Measurements from ENCODE around the gene GEMIN7. TPM values are rescaled to one million over a fixed set of nuclear protein-coding genes. Genes with fewer than 3 reads are reported as not detected.

GEMIN7 gene
- polyA plus RNA-seq, 1 donor from 2014 or later: 26.5 TPM

DNA sequence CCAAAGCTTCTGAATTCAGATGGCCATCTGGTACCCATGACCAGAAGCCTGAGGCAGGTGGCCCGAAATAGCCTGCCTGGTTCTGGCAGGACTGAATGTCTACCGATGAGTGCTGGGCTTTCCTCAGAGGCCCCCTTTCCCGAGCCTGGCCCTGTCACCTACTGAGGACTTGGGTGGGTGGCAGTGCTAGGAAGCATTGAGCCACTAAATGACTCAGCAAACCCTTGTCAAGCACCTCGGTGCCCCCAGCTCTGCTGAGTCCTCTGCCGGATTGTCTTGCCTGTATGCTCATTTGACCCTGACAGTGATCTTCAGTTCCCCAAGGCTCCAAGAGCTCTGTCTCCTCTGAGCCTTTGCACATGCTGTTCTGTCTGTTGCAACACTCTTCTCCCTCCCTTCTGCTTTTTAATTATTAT, 31.8 kb downstream of the GEMIN7 start:
- Histone ChIP-seq H3K27me3 (ENCODE audit: insufficient read depth, low read depth, low read length) (no peaks in the 10 kb centered on the region), H3K4me2 (ENCODE audit: low read length) (no peak overlapping the region), H3F3A (ENCODE audit: insufficient read depth, low read length, poor library complexity, severe bottlenecking) (no peaks in the 10 kb centered on the region), H3K79me2 (replicated peaks; ENCODE audit: insufficient read depth, low read length) (peaks cover 38% of the 10 kb centered on the region), H3K9me3 (ENCODE audit: low read length) (no peaks in the 10 kb centered on the region), H2AFZ (ENCODE audit: low read depth, low read length) (no peak overlapping the region), H3K9ac (ENCODE audit: low read length) (no peak overlapping the region), H3K36me3 (ENCODE audit: insufficient read depth, low read length) (no peaks in the 10 kb centered on the region), H3K4me3 (ENCODE audit: low read length) (no peak overlapping the region), H3K9me2 (ENCODE audit: insufficient read depth, low read length) (no peaks in the 10 kb centered on the region), H3K27ac (ENCODE audit: low read length) (no peak overlapping the region), H4K20me1 (ENCODE audit: insufficient read depth) (no peaks in the 10 kb centered on the region)
- TF ChIP-seq SMC3 (conservative IDR thresholded peaks at IDR 0.05; ENCODE audit: poor library complexity) (no peak), CTCF (IDR thresholded peaks at IDR 0.05; ENCODE audit: poor library complexity, severe bottlenecking) (no peak), RAD21 (conservative IDR thresholded peaks at IDR 0.05) (no peak), POLR2AphosphoS5 (IDR thresholded peaks at IDR 0.05) (no peak)

GRCh38 chr19:45112111-45112827, 33.2 kb downstream of the GEMIN7 start:
- Histone ChIP-seq H3K36me3 (ENCODE audit: insufficient read depth, low read length) (no peaks in the 10 kb centered on the region), H3F3A (ENCODE audit: insufficient read depth, low read length, poor library complexity, severe bottlenecking) (no peaks in the 10 kb centered on the region), H3K9me2 (ENCODE audit: insufficient read depth, low read length) (no peaks in the 10 kb centered on the region), H3K27me3 (ENCODE audit: insufficient read depth, low read depth, low read length) (no peaks in the 10 kb centered on the region), H3K9ac (ENCODE audit: low read length) (no peak overlapping the region), H3K79me2 (replicated peaks; ENCODE audit: insufficient read depth, low read length) (peaks cover 35% of the 10 kb centered on the region), H3K4me3 (ENCODE audit: low read length) (no peak overlapping the region), H3K4me2 (ENCODE audit: low read length) (no peak overlapping the region), H4K20me1 (ENCODE audit: insufficient read depth) (no peaks in the 10 kb centered on the region), H3K9me3 (ENCODE audit: low read length) (no peaks in the 10 kb centered on the region), H2AFZ (ENCODE audit: low read depth, low read length) (no peak overlapping the region), H3K27ac (ENCODE audit: low read length) (no peak overlapping the region)
- TF ChIP-seq MXI1 (conservative IDR thresholded peaks at IDR 0.05; ENCODE audit: poor library complexity, severe bottlenecking) (no peak), CTCF (IDR thresholded peaks at IDR 0.05; ENCODE audit: poor library complexity, severe bottlenecking) (no peak), TAF1 (IDR thresholded peaks at IDR 0.05; ENCODE audit: low read depth) (no peak), SMC3 (conservative IDR thresholded peaks at IDR 0.05; ENCODE audit: poor library complexity) (no peak), EP300 (conservative IDR thresholded peaks at IDR 0.05; ENCODE audit: poor library complexity, severe bottlenecking) (no peak), RAD21 (conservative IDR thresholded peaks at IDR 0.05) (no peak), EZH2 (IDR thresholded peaks at IDR 0.05; ENCODE audit: borderline replicate concordance, insufficient read depth, low read length, poor library complexity, severe bottlenecking) (no peak), POLR2AphosphoS5 (IDR thresholded peaks at IDR 0.05) (no peak)
- TF ChIP-seq, protein P1, sequence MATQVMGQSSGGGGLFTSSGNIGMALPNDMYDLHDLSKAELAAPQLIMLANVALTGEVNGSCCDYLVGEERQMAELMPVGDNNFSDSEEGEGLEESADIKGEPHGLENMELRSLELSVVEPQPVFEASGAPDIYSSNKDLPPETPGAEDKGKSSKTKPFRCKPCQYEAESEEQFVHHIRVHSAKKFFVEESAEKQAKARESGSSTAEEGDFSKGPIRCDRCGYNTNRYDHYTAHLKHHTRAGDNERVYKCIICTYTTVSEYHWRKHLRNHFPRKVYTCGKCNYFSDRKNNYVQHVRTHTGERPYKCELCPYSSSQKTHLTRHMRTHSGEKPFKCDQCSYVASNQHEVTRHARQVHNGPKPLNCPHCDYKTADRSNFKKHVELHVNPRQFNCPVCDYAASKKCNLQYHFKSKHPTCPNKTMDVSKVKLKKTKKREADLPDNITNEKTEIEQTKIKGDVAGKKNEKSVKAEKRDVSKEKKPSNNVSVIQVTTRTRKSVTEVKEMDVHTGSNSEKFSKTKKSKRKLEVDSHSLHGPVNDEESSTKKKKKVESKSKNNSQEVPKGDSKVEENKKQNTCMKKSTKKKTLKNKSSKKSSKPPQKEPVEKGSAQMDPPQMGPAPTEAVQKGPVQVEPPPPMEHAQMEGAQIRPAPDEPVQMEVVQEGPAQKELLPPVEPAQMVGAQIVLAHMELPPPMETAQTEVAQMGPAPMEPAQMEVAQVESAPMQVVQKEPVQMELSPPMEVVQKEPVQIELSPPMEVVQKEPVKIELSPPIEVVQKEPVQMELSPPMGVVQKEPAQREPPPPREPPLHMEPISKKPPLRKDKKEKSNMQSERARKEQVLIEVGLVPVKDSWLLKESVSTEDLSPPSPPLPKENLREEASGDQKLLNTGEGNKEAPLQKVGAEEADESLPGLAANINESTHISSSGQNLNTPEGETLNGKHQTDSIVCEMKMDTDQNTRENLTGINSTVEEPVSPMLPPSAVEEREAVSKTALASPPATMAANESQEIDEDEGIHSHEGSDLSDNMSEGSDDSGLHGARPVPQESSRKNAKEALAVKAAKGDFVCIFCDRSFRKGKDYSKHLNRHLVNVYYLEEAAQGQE (IDR thresholded peaks at IDR 0.05; ENCODE audit: borderline replicate concordance): no peak
